Breast epithelium (tissue), 4 donors: ENCODE measurements around the gene ZNF396. TPM values are rescaled to one million over a fixed set of nuclear protein-coding genes. Genes with fewer than 3 reads are reported as not detected.

ENCODE experiments used
- DNase-seq, 2 donors: peaks; one replicate each; pipeline ENCODE4 v3.0.0-alpha.2; 2019; ENCODE audit warnings: low spot score in 2 of 2
- H3K27ac ChIP-seq, 2 donors: fragments of 200-600 bp; sonication (generic) in 1 of 2; one replicate each; pipeline ENCODE4 v1.5.1; 2016 to 2019; ENCODE audit warnings: mild to moderate bottlenecking in 1 of 2
- H3K27me3 ChIP-seq, 2 donors: fragments of 200-600 bp; sonication (generic) in 1 of 2; one replicate each; pipeline versions ENCODE4 v1.5.1 to v1.6.0; 2017 to 2019; ENCODE audit warnings: control low read depth in 1 of 2, mild to moderate bottlenecking in 1 of 2
- H3K36me3 ChIP-seq: fragments of 200-600 bp; one replicate; pipeline ENCODE4 v1.5.1; 2019
- H3K4me1 ChIP-seq, 2 donors: fragments of 200-600 bp; sonication (generic); one replicate each; pipeline ENCODE4 v1.5.1; 2016 to 2019; ENCODE audit warnings: control low read depth in 1 of 2
- H3K4me3 ChIP-seq, 3 donors: fragments of 200-600 bp; sonication (generic); 1 replicate in 2 of 3; 2 replicates in 1 of 3; pipeline ENCODE4 v1.5.1; 2016 to 2019; ENCODE audit warnings: mild to moderate bottlenecking in 3 of 3, moderate library complexity in 2 of 3
- H3K9me3 ChIP-seq, 2 donors: fragments of 200-600 bp; sonication (generic) in 1 of 2; one replicate each; pipeline ENCODE4 v1.5.1; 2016 to 2019; ENCODE audit warnings: control low read depth in 1 of 2
- POLR2A ChIP-seq: fragments of 450-650 bp; IDR thresholded peaks from one replicate; pipeline ENCODE4 v1.6.1; 2016; ENCODE audit warnings: antibody characterized with exemption, mild to moderate bottlenecking, moderate library complexity
- POLR2AphosphoS5 ChIP-seq, 3 donors: sonication (generic); formaldehyde crosslinking; IDR thresholded peaks; one replicate each; pipeline ENCODE4 v1.6.1; 2017; ENCODE audit warnings: antibody characterized with exemption in 3 of 3
- intact Hi-C: fragments of 100-400 bp; cut with DNase I; formaldehyde crosslinking; loops from one replicate; pipeline ENCODE4 v1.15.1; 2023; ENCODE audit warnings: low total_unique reads
- total RNA-seq, 3 donors: library from RNA; depleted of rRNA; stranded (reverse); fragments of >200 nt; gene quantifications; one replicate each; pipeline ENCODE4 v1.1.0, GENCODE V29; 2016
- TF ChIP-seq, protein P1 (sequence below), 3 donors: fragments of 450-650 bp; IDR thresholded peaks; one replicate each; pipeline ENCODE4 v1.5.1; 2016 to 2017; ENCODE audit warnings: antibody characterized with exemption in 3 of 3, mild to moderate bottlenecking in 3 of 3, moderate library complexity in 3 of 3

The ZNF396 gene
- total RNA-seq, 3 donors from 2014 or later, result 2.4 to 7.8 (median 4.3) TPM

DNA sequence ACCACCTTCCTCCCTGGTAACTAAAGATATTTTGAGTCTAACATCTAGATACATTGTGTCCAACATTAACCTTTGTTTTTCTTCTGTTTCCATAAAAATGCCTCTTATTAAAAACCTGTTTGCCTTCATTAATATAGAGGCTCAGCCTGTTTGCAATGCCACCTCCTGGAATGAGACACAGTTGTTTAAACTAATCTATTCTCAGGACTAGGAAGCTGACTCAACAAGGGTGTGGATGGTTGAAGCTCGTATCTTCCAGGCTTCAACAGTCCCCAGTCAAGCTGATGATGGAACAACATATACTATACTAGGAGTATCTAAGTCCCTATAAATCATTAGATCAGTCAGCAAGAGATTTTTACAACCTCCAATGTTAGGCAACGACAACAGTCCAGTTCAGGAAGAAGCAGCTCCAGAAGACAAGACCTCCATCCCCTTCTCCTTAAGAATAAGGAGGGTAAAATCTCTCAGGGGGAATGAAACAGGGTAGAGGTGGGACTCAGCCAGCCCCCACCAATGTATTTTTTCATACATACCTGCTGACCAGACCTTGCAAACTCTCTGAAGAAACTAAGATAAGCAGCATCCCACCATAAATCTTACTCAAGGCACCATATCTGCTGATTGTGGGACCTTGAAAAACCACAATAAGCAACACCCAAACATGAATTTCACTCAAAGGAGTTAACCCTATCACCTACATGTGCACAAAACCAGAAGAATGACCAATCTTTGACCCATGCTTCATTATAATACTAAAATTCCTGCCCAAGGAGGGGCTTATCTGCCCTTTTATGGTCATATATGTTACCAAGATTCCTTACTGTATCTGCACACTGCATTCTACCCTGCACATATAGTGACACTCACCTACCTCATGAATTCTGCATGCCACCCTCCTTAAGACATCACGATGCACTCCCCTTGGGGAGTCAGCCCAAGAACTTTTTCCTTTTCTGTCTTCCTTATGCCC, 54.4 kb downstream of the ZNF396 start:
- H3K9me3 ChIP-seq, result no peaks in the 10 kb centered on the region
- no peaks in the 10 kb centered on the region for H3K27me3 ChIP-seq
- no peak overlapping the region for H3K4me3 ChIP-seq
- intact Hi-C loops, result no loop called here
- no peaks in the 10 kb centered on the region for H3K36me3 ChIP-seq
- no peaks in the 10 kb centered on the region for H3K4me1 ChIP-seq
- no peak for DNase-seq
- H3K27ac ChIP-seq, result no peak overlapping the region
- TF ChIP-seq POLR2A (no peak), POLR2AphosphoS5 (IDR thresholded peaks at IDR 0.05) (no peak)
- TF ChIP-seq, protein P1, sequence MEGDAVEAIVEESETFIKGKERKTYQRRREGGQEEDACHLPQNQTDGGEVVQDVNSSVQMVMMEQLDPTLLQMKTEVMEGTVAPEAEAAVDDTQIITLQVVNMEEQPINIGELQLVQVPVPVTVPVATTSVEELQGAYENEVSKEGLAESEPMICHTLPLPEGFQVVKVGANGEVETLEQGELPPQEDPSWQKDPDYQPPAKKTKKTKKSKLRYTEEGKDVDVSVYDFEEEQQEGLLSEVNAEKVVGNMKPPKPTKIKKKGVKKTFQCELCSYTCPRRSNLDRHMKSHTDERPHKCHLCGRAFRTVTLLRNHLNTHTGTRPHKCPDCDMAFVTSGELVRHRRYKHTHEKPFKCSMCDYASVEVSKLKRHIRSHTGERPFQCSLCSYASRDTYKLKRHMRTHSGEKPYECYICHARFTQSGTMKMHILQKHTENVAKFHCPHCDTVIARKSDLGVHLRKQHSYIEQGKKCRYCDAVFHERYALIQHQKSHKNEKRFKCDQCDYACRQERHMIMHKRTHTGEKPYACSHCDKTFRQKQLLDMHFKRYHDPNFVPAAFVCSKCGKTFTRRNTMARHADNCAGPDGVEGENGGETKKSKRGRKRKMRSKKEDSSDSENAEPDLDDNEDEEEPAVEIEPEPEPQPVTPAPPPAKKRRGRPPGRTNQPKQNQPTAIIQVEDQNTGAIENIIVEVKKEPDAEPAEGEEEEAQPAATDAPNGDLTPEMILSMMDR (IDR thresholded peaks at IDR 0.05), result no peak

Other genes with a start within 250 kb of the ZNF396 start
- gene ZNF397, start 136.3 kb downstream of the ZNF396 start, total RNA-seq, result 10 to 100 TPM; 27.2 to 44.5 (median 38.0) TPM
- gene ZSCAN30, start 87.1 kb downstream of the ZNF396 start, total RNA-seq, result 10 to 100 TPM; 12.5 to 33.2 (median 21.3) TPM
- 10 to 100 TPM; 39.0 to 79.0 (median 52.8) TPM for gene ZNF24, start 32.9 kb downstream of the ZNF396 start, total RNA-seq
- 10 to 100 TPM in 1 of 3 donors, 1 to 10 TPM in 2; 5.9 to 14.7 (median 6.7) TPM for gene INO80C, start 120.6 kb upstream of the ZNF396 start, total RNA-seq
- 10 to 100 TPM; 34.9 to 60.9 (median 46.5) TPM for gene GALNT1, start 204.4 kb upstream of the ZNF396 start, total RNA-seq